Cardiac muscle cell (in vitro differentiated cells and primary cell): Measurements from ENCODE around the gene RASGEF1C. TPM values are rescaled to one million over a fixed set of nuclear protein-coding genes. Genes with fewer than 3 reads are reported as not detected.

ENCODE experiments used
- DNase-seq, 2 donors: peaks; one replicate each; pipeline versions ENCODE4 v3.0.0 to v3.0.0-alpha.2; 2010 to 2017; ENCODE audit warnings: low read depth in 1 of 2, low spot score in 1 of 2
- H3K27ac ChIP-seq: fragments of 200-600 bp; sonication (generic); 2 replicates; pipeline ENCODE4 v1.5.1; 2016
- H3K27me3 ChIP-seq: fragments of 200-600 bp; sonication (generic); 2 replicates; pipeline ENCODE4 v1.6.0; 2016; ENCODE audit warnings: control low read depth
- H3K36me3 ChIP-seq: fragments of 200-600 bp; sonication (generic); 2 replicates; pipeline ENCODE4 v1.5.1; 2016; ENCODE audit warnings: control low read depth
- H3K4me1 ChIP-seq: fragments of 200-600 bp; sonication (generic); 2 replicates; pipeline ENCODE4 v1.8.1; 2017; ENCODE audit warnings: low read depth, mild to moderate bottlenecking, mixed run types
- H3K4me3 ChIP-seq: fragments of 200-600 bp; sonication (generic); 2 replicates; pipeline ENCODE4 v1.5.1; 2016; ENCODE audit warnings: mild to moderate bottlenecking
- H3K9me3 ChIP-seq: fragments of 200-600 bp; sonication (generic); 2 replicates; pipeline ENCODE4 v1.5.1; 2017; ENCODE audit warnings: low read depth, mild to moderate bottlenecking, control low read depth
- polyA plus RNA-seq: library from polyadenylated mRNA; unstranded; fragments of >200 nt; fragmentation: Nextera tagmentation; extraction: Ambion mirVana; gene quantifications from 2 replicates; pipeline ENCODE4 v1.2.1, GENCODE V29; 2016
- total RNA-seq: library from RNA; depleted of rRNA; stranded (reverse); fragments of >200 nt; gene quantifications from 2 replicates; pipeline ENCODE4 v1.2.3, GENCODE V29; 2016
- TF ChIP-seq, protein P1 (sequence below): IDR thresholded peaks from 2 replicates; pipeline ENCODE4 v1.5.1; 2012; ENCODE audit warnings: low read depth, mild to moderate bottlenecking, low read length

RASGEF1C gene
- total and polyA plus RNA-seq, 2 experiments from 2014 or later: 1.5 to 2.5 TPM

DNA sequence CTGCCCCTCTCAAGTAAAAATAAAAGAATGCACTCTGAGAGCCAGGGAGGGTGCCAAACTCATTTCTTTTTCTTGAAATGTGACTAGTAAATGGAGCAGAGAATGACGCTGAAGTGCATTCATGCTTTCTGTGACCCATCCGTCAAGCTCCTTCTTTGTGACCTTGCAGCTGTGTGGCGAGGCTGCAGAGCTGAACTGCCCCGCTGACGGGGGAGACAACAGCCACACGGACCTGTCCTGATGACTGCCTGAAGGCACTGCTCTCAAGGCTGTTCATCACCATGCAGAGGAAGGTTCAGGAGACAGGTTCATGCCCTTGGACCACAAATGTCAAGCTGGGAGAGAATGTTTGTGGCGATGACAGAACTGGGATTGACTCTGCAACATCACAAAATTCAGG, 21.0 kb upstream of the RASGEF1C start:
- Histone ChIP-seq H3K4me3 (no peak overlapping the region), H3K36me3 (peaks cover 12% of the 10 kb centered on the region), H3K4me1 (no peaks in the 10 kb centered on the region), H3K9me3 (no peaks in the 10 kb centered on the region), H3K27me3 (no peaks in the 10 kb centered on the region), H3K27ac (no peak overlapping the region)
- TF ChIP-seq, protein P1, sequence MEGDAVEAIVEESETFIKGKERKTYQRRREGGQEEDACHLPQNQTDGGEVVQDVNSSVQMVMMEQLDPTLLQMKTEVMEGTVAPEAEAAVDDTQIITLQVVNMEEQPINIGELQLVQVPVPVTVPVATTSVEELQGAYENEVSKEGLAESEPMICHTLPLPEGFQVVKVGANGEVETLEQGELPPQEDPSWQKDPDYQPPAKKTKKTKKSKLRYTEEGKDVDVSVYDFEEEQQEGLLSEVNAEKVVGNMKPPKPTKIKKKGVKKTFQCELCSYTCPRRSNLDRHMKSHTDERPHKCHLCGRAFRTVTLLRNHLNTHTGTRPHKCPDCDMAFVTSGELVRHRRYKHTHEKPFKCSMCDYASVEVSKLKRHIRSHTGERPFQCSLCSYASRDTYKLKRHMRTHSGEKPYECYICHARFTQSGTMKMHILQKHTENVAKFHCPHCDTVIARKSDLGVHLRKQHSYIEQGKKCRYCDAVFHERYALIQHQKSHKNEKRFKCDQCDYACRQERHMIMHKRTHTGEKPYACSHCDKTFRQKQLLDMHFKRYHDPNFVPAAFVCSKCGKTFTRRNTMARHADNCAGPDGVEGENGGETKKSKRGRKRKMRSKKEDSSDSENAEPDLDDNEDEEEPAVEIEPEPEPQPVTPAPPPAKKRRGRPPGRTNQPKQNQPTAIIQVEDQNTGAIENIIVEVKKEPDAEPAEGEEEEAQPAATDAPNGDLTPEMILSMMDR: no peak
- DNase-seq: no peak

DNA sequence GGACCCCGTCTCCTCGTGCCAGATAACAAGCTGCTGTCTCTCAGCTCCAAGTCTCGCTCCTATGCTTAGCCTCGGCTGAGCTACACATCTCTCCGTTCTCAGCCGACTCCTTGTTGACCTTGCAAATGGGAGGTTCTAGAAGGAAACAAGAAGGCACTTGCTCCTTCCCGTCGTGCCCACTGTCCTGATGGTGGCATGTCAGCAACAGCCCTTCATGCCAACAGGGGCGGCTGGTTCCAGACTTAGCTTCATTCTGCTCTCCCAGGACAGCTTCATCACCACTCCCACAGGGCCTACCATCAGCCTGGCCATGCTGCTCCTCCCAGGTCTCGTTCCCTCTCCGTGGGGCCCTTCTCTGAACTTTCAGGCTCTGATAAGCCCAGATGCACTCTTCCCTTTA, 13.0 kb upstream of the RASGEF1C start:
- H3K36me3 ChIP-seq: no peaks in the 10 kb centered on the region
- DNase-seq: no peak
- no peaks in the 10 kb centered on the region for H3K27me3 ChIP-seq
- H3K4me1 ChIP-seq: no peaks in the 10 kb centered on the region
- no peaks in the 10 kb centered on the region for H3K9me3 ChIP-seq
- H3K27ac ChIP-seq: no peak overlapping the region
- no peak overlapping the region for H3K4me3 ChIP-seq
- TF ChIP-seq, protein P1: no peak

DNA sequence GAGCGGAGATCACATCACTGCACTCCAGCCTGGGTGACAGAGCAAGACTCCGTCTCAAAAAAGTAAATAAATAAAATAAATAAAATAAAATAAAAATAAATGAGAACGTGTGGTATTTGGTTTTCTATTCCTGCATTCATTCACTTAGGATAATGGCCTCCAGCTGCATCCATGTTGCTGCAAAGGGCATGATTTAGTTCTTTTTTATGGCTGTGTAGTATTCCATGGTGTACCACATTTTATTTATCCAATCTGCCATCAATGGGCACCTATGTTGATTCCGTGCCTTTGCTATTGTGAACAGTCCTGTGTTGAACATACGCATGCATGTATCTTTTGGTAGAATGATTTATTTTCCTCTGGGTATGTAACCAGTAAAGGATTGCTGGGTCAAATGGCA, 8.8 kb upstream of the RASGEF1C start:
- TF ChIP-seq, protein P1: no peak
- Histone ChIP-seq H3K9me3 (no peaks in the 10 kb centered on the region), H3K4me1 (no peaks in the 10 kb centered on the region), H3K36me3 (no peaks in the 10 kb centered on the region), H3K27me3 (no peaks in the 10 kb centered on the region), H3K27ac (no peak overlapping the region), H3K4me3 (no peak overlapping the region)
- DNase-seq: no peak

DNA sequence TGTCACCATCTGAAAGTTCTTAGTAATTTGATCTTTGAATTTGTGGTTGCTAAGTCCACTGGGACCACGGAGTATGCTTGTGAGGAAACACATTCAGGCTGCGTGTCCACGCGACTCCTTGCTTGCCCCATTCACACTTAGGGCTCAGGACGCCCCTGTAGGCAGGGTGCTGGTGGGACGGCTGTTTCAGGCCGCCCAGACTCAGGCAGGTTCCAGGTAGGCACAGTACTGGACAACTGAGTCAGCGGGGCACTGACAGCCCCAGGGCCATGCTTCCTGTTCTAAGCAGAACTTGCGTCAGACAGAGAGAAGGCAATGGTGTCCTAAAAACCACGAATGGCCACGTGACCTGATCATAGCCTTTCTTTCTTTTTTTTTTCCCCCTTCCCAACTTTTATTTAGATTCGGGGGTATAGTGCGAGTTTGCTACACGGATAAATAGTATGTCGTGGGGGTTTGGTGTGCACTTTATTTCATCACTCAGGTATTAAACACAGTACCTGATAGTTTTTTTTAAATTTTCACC, 7.7 kb upstream of the RASGEF1C start:
- TF ChIP-seq, protein P1: no peak
- Histone ChIP-seq H3K36me3 (no peaks in the 10 kb centered on the region), H3K9me3 (no peaks in the 10 kb centered on the region)

DNA sequence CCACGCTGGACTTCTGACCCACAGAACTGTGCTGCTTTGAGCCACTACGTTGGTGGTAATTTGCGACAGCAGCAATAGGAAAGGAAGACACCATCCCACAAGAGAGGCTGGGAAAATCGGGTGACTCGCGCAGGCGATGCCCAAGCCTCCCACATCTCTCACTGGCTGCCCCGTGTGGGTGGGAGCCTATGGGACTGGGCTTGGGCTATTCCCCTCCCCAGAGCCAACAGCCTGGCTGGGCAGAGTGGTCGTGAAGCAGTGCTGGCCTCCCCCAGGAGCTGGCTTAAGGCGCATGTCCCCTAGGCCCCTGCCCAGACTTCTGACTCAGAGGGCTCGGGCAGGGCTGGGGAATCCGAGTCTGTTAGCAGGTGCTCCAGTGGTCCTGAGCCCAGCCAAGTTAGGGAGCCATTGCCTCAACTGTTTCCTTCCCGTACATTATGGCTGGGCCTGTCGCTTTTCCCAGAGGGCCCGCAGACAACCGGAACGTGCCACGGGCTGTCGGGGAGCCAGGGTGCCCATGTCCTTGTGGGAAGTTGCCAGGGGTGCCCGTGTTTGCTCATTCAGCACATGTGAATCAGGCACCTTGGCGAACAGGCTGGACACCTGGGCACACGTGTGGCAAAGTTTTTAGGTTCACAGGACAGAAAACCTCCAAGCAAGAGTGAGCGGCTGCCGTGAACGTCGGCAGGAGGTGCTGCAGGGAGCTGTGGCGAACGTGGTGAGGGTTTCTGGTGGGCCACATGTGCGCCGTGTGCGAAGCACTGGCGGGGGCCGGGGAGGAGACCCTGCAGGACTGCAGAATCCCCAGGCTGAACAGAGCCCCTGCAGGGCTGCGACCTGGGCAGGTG, 7.0 kb upstream of the RASGEF1C start:
- no peaks in the 10 kb centered on the region for H3K9me3 ChIP-seq
- H3K27me3 ChIP-seq: no peaks in the 10 kb centered on the region
- H3K4me1 ChIP-seq: no peaks in the 10 kb centered on the region
- H3K4me3 ChIP-seq: no peak overlapping the region
- H3K27ac ChIP-seq: no peak overlapping the region
- no peaks in the 10 kb centered on the region for H3K36me3 ChIP-seq
- DNase-seq: no peak
- TF ChIP-seq, protein P1: no peak

More for the DNA sequence above, 7.7 kb upstream of the RASGEF1C start:
- no peaks in the 10 kb centered on the region for H3K27me3 ChIP-seq
- H3K4me3 ChIP-seq: no peak overlapping the region
- H3K27ac ChIP-seq: no peak overlapping the region
- no peak for DNase-seq
- no peaks in the 10 kb centered on the region for H3K4me1 ChIP-seq
